Spleen (tissue), 7 donors: ENCODE results near the gene MN1.

ENCODE experiments used
- POLR2A ChIP-seq, 3 donors: fragments of 450-650 bp; IDR thresholded peaks; one replicate each; pipeline ENCODE4 v1.5.1; 2017; ENCODE audit warnings: antibody characterized with exemption in 3 of 3, mild to moderate bottlenecking in 1 of 3
- TF ChIP-seq, protein P1 (sequence below), 11 experiments: fragments of 200-600 bp in 7 of 11; fragments of 450-650 bp in 4 of 11; sonication (generic) in 4 of 11; IDR thresholded peaks in 8 of 11; conservative IDR thresholded peaks in 3 of 11; 1 replicate in 7 of 11; 2 replicates in 4 of 11; pipeline versions ENCODE4 v1.4.0 to v1.8.0; 2016 to 2021; ENCODE audit warnings: antibody characterized with exemption in 11 of 11, inconsistent platforms in 4 of 11, mild to moderate bottlenecking in 1 of 11
- donor health status: DM: no; HTN: no; CAD: no; lungs with moderate emphysema.
- donor health status: DM: no; HTN: no; CAD: no.
- donor health status: DM: no; HTN: no; CAD: no.

DNA sequence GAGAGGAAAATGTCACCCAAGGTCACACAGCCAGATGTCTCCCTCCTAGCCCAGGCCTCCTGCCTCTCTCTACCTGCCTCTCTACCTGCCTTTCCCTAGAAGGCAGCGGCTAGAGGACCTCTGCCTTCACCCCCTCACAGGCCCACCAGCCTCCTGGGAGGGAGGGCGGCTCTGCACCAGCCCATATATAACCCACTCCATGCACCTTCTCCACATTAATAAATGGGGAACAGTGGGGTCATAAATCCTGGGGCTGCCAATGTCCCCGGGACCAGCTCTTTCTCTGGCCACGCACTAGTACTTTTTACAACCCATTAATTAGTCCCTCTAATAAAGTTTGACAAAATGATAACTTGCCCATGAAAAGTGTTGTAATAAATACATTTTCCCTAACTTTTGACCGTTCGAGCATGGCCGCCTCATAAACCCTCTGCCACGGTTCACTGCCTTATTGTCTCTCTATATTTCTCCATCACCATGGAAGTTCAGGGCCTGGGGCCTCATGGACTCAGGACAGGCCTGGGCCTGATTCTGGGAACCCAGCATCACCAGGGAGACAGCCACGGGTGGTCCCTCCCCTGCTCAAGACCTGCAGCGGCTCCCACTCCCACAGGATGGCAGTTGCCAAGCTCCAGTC lies 102.1 kb downstream of the MN1 start:
- TF ChIP-seq, protein P1, sequence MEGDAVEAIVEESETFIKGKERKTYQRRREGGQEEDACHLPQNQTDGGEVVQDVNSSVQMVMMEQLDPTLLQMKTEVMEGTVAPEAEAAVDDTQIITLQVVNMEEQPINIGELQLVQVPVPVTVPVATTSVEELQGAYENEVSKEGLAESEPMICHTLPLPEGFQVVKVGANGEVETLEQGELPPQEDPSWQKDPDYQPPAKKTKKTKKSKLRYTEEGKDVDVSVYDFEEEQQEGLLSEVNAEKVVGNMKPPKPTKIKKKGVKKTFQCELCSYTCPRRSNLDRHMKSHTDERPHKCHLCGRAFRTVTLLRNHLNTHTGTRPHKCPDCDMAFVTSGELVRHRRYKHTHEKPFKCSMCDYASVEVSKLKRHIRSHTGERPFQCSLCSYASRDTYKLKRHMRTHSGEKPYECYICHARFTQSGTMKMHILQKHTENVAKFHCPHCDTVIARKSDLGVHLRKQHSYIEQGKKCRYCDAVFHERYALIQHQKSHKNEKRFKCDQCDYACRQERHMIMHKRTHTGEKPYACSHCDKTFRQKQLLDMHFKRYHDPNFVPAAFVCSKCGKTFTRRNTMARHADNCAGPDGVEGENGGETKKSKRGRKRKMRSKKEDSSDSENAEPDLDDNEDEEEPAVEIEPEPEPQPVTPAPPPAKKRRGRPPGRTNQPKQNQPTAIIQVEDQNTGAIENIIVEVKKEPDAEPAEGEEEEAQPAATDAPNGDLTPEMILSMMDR (IDR thresholded peaks at IDR 0.05 in 8 of 11, conservative IDR thresholded peaks at IDR 0.05 in 3 of 11), result no peak
- no peak for TF ChIP-seq POLR2A (IDR thresholded peaks at IDR 0.05)
